ENCODE measurements around the gene BMP7. TPM values are rescaled to one million over a fixed set of nuclear protein-coding genes. Genes with fewer than 3 reads are reported as not detected.

BMP7 gene
- total and polyA plus RNA-seq, 2 of the 8 experiments (the other 6 are each of a cell fraction or from before 2014, with no cell fraction given) = 9.2 to 14.7 TPM

GRCh38 chr20:57133926-57134650, 132.4 kb downstream of the BMP7 start (continued):
- TF ChIP-seq KDM4A (IDR thresholded peaks at IDR 0.05; ENCODE audit: low read depth, low read length, severe bottlenecking) = no peak

Measured in H1 (cell line).